RWPE1 (cell line): ENCODE data around the gene ZSWIM3.

Source experiments
- CTCF ChIA-PET: fragments of 350-600 bp; sonication (Branson Sonifier 250); formaldehyde crosslinking; extraction: SDS; loops from one replicate; lab custom pipeline; 2021; lab: Yijun Ruan, JAX
- POLR2A ChIA-PET: fragments of 400-600 bp; formaldehyde crosslinking; extraction: SDS; loops from one replicate; lab custom pipeline; 2020; ENCODE audit warnings: antibody characterized with exemption; ENCODE audit not compliant: low non-redundant PET; lab: Yijun Ruan, JAX
- DNase-seq: peaks from one replicate; pipeline ENCODE4 v3.0.0; 2012; ENCODE audit warnings: low spot score
- H3K27ac ChIP-seq: fragments of 450-650 bp; 2 replicates; pipeline ENCODE4 v1.5.1; 2017
- CTCF ChIP-seq: fragments of 450-650 bp; conservative IDR thresholded peaks from 2 replicates; pipeline ENCODE4 v1.5.1; 2017; ENCODE audit warnings: low read depth, mild to moderate bottlenecking

The ZSWIM3 gene

GRCh38 chr20:45822857-45823256 is 34.6 kb upstream of the ZSWIM3 start:
- ChIA-PET POLR2A (interaction anchor here (0.5 kb wide), 1 partner anchor 33 kb away, joined by 4 read pairs; no protein-coding TSS in a partner anchor), CTCF (interaction anchor here (0.6 to 1.2 kb wide), 3 partner anchors 9 to 139 kb away, joined by 3 to 4 read pairs (median 3); no protein-coding TSS in a partner anchor)
- no peak overlapping the region for H3K27ac ChIP-seq
- no peak for TF ChIP-seq CTCF
- peak; percentile 49 for DNase-seq

GRCh38 chr20:45823949-45824835 is 33.2 kb upstream of the ZSWIM3 start:
- DNase-seq = peak; percentile 46
- no peak overlapping the region for H3K27ac ChIP-seq
- TF ChIP-seq CTCF = no peak; the same call in 1 of the 2 replicates
- CTCF ChIA-PET = interaction anchor here (0.6 to 1.2 kb wide), 4 partner anchors 16 to 130 kb away, joined by 3 to 7 read pairs (median 4); no protein-coding TSS in a partner anchor
- POLR2A ChIA-PET = interaction anchor here (0.6 to 1.2 kb wide), 3 partner anchors 9 to 32 kb away, joined by 3 to 4 read pairs (median 4); partner anchors contain the start of gene SNX21

- H3K27ac ChIP-seq = peak overlapping the region; percentile 2
- no peak for TF ChIP-seq CTCF
- no peak for DNase-seq
- POLR2A ChIA-PET = interaction anchor here (0.7 kb wide), 1 partner anchor 22 kb away, joined by 3 read pairs; no protein-coding TSS in a partner anchor
- CTCF ChIA-PET = interaction anchor here (0.5 to 0.6 kb wide), 3 partner anchors 142 to 326 kb away, joined by 3 to 4 read pairs (median 3); no protein-coding TSS in a partner anchor
Observed at GRCh38 chr20:45826381-45827019, 30.9 kb upstream of the ZSWIM3 start.

- ChIA-PET CTCF (no interaction called here), POLR2A (interaction anchor here (0.7 to 0.9 kb wide), 3 partner anchors 22 to 657 kb away, joined by 3 to 4 read pairs (median 3); no protein-coding TSS in a partner anchor)
- peak within 1 kb of the TSS; percentile 2 for H3K27ac ChIP-seq
- TF ChIP-seq CTCF = no peak
- no peak for DNase-seq
Observed at GRCh38 chr20:45827030-45827652, 30.3 kb upstream of the ZSWIM3 start, which contains the start of gene TNNC2. TNNC2 (minus strand) TSS chr20:45827312; CDS start chr20:45827248, 64 bp downstream.

DNA sequence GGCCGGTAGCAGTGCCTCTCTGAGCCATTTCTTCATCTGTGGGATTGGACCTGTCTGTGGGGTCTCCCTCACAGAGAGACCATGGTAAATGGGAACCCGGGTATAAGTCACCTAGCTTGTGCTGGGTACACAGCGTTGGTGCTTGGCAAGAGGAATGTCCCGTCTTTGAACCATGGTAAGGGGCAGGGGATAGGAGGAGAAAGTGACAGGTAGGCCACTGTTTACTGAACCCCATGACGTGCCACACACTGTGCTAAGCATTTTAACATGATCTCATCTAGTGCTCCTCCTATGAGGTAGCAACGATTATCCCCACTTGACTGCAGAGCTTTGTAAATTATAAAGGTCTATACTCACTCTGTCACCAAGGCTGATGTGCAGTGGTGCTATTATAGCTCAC is 29.7 kb upstream of the ZSWIM3 start:
- ChIA-PET POLR2A (interaction anchor here (0.8 to 0.9 kb wide), 2 partner anchors 106 to 657 kb away, joined by 3 to 4 read pairs; no protein-coding TSS in a partner anchor), CTCF (interaction anchor here (0.6 kb wide), 1 partner anchor 8 kb away, joined by 5 read pairs; no protein-coding TSS in a partner anchor)
- TF ChIP-seq CTCF = no peak
- H3K27ac ChIP-seq = no peak overlapping the region
- no peak for DNase-seq
